Measurements from ENCODE around the gene TEX11.
"Not testable (repeated sequence)": the region's sequence is repeated elsewhere in the genome, so short reads cannot be mapped to it uniquely, and the experiment has no call there.

Gene TEX11

GRCh38 chrX:70569922-70570576 lies 338.5 kb downstream of the TEX11 start:
- DNase-seq: not testable (repeated sequence)

GRCh38 chrX:70554948-70555347 lies 353.6 kb downstream of the TEX11 start:
- DNase-seq: no peak

- peak; percentile 15 for DNase-seq
Observed at GRCh38 chrX:70554523-70554922, 354.0 kb downstream of the TEX11 start.

GRCh38 chrX:70554081-70554480 lies 354.4 kb downstream of the TEX11 start:
- peak; percentile 32 for DNase-seq

GRCh38 chrX:70553516-70553915 lies 355.0 kb downstream of the TEX11 start:
- no peak for DNase-seq

GRCh38 chrX:70552130-70552704 lies 356.3 kb downstream of the TEX11 start:
- DNase-seq: no peak

GRCh38 chrX:70549429-70549828 lies 359.1 kb downstream of the TEX11 start:
- no peak for DNase-seq

GRCh38 chrX:70535198-70535597 lies 373.3 kb downstream of the TEX11 start:
- DNase-seq: no peak

- no peak for DNase-seq
Observed at GRCh38 chrX:70527610-70528345, 380.7 kb downstream of the TEX11 start.

GRCh38 chrX:70527053-70527452 lies 381.5 kb downstream of the TEX11 start:
- no peak for DNase-seq

GRCh38 chrX:70525733-70526132 lies 382.8 kb downstream of the TEX11 start:
- no peak for DNase-seq

- DNase-seq: not testable (repeated sequence)
Observed at GRCh38 chrX:70515692-70516091, 392.8 kb downstream of the TEX11 start.

- not testable (repeated sequence) for DNase-seq
Observed at GRCh38 chrX:70515270-70515669, 393.2 kb downstream of the TEX11 start.

GRCh38 chrX:70509078-70509477 lies 399.4 kb downstream of the TEX11 start:
- DNase-seq: no peak

GRCh38 chrX:70508296-70508911 lies 400.1 kb downstream of the TEX11 start:
- peak; percentile 29 for DNase-seq

- DNase-seq: no peak
Observed at GRCh38 chrX:70505451-70505841, 403.1 kb downstream of the TEX11 start.

- no peak for DNase-seq
Observed at GRCh38 chrX:70504772-70505450, 403.6 kb downstream of the TEX11 start.

- no peak for DNase-seq
Observed at GRCh38 chrX:70500826-70501225, 407.7 kb downstream of the TEX11 start.

- no peak for DNase-seq
Observed at GRCh38 chrX:70498129-70498528, 410.4 kb downstream of the TEX11 start.

GRCh38 chrX:70497026-70497425 lies 411.5 kb downstream of the TEX11 start:
- no peak for DNase-seq

GRCh38 chrX:70496491-70496890 lies 412.0 kb downstream of the TEX11 start:
- DNase-seq: no peak

GRCh38 chrX:70494441-70494840 lies 414.1 kb downstream of the TEX11 start:
- peak; percentile 45 for DNase-seq

GRCh38 chrX:70488856-70489255 lies 419.7 kb downstream of the TEX11 start:
- no peak for DNase-seq
